ENCODE measurements around the gene DEK.

GRCh38 chr6:18277237-18278006 is 13.1 kb upstream of the DEK start:
- TF ChIP-seq CTCF (IDR thresholded peaks at IDR 0.05; ENCODE audit: insufficient read depth, low read depth, low read length) (no peak), EZH2 (IDR thresholded peaks at IDR 0.05; ENCODE audit: insufficient read depth, low read length) (peak; percentile 95)

All from astrocyte (in vitro differentiated cells and primary cell).